ENCODE results near the gene CSH1. TPM values are rescaled to one million over a fixed set of nuclear protein-coding genes. Genes with fewer than 3 reads are reported as not detected.

Gene CSH1
- total RNA-seq, 2 donors from 2014 or later: not detected

GRCh38 chr17:63932721-63933120 is 36.3 kb upstream of the CSH1 start:
- intact Hi-C loops (cut with DNase I): no loop called here
- no peak overlapping the region for H3K27ac ChIP-seq

GRCh38 chr17:63931981-63932561 is 35.7 kb upstream of the CSH1 start, which contains the start of gene CD79B:
Gene CD79B (minus strand): TSS chr17:63932331. CDS start chr17:63932261, 70 bp downstream.
- 55 to 73% methylated on average over 13 to 19 of the region's 19 CpGs for WGBS, 2 donors
- no peak for DNase-seq
- intact Hi-C loops (cut with DNase I): no loop called here
- Histone ChIP-seq H3K36me3 (replicated peaks in 1 of 2; ENCODE audit: insufficient read depth in 1 of 2, low read depth in 2 of 2) (no peaks in the 10 kb centered on the region), H3K4me3 (no peak within 1 kb of the TSS), H3K4me1 (no peaks in the 10 kb centered on the region), H3K9me3 (no peaks in the 10 kb centered on the region), H3K27ac (no peak within 1 kb of the TSS), H3K27me3 (no peaks in the 10 kb centered on the region)
- TF ChIP-seq POLR2A (IDR thresholded peaks at IDR 0.05): no peak
- no peak for TF ChIP-seq CTCF (IDR thresholded peaks at IDR 0.05)
- ATAC-seq: no peak

More at GRCh38 chr17:63932721-63933120, 36.3 kb upstream of the CSH1 start:
- Histone ChIP-seq H3K27me3 (no peaks in the 10 kb centered on the region), H3K36me3 (replicated peaks in 1 of 2; ENCODE audit: insufficient read depth in 1 of 2, low read depth in 2 of 2) (no peaks in the 10 kb centered on the region), H3K4me3 (no peak overlapping the region), H3K9me3 (no peaks in the 10 kb centered on the region), H3K4me1 (no peaks in the 10 kb centered on the region)
- ATAC-seq (no peak), DNase-seq (no peak)
- no peak for TF ChIP-seq POLR2A (IDR thresholded peaks at IDR 0.05)
- no peak for TF ChIP-seq CTCF (IDR thresholded peaks at IDR 0.05)
- WGBS, 2 donors: 91 to 94% methylated on average over 2 to 4 of the region's 4 CpGs

GRCh38 chr17:63930951-63931575 is 34.7 kb upstream of the CSH1 start:
- peak in 3 of 4 donors; percentile 37 to 56 (median 42) for DNase-seq
- no peak overlapping the region for H3K4me3 ChIP-seq
- 60 to 84% methylated on average over 9 to 16 of the region's 16 CpGs for WGBS, 2 donors
- no peaks in the 10 kb centered on the region for H3K4me1 ChIP-seq
- ATAC-seq: peak; percentile 41
- no peaks in the 10 kb centered on the region for H3K27me3 ChIP-seq
- intact Hi-C loops (cut with DNase I): no loop called here
- H3K27ac ChIP-seq: no peak overlapping the region
- H3K9me3 ChIP-seq: no peaks in the 10 kb centered on the region
- TF ChIP-seq CTCF (IDR thresholded peaks at IDR 0.05) (no peak), POLR2A (IDR thresholded peaks at IDR 0.05) (no peak)
- no peaks in the 10 kb centered on the region for H3K36me3 ChIP-seq (replicated peaks in 1 of 2; ENCODE audit: insufficient read depth in 1 of 2, low read depth in 2 of 2)

GRCh38 chr17:63929860-63930766 is 33.7 kb upstream of the CSH1 start:
- ATAC-seq: peak; percentile 25
- H3K9me3 ChIP-seq: no peaks in the 10 kb centered on the region

More at GRCh38 chr17:63929860-63930766, 33.7 kb upstream of the CSH1 start:
- Histone ChIP-seq H3K4me3 (no peak overlapping the region), H3K27me3 (no peaks in the 10 kb centered on the region), H3K4me1 (no peaks in the 10 kb centered on the region), H3K27ac (no peak overlapping the region), H3K36me3 (replicated peaks in 1 of 2; ENCODE audit: insufficient read depth in 1 of 2, low read depth in 2 of 2) (no peaks in the 10 kb centered on the region)
- no peak for TF ChIP-seq POLR2A (IDR thresholded peaks at IDR 0.05)
- TF ChIP-seq CTCF (IDR thresholded peaks at IDR 0.05): no peak
- peak in 2 of 4 donors; percentile 10 to 22 for DNase-seq
- 66 to 84% methylated on average over 10 to 23 of the region's 24 CpGs for WGBS, 2 donors
- intact Hi-C loops (cut with DNase I): loop anchor here (10.0 kb wide), 1 partner anchor 355 kb away; no protein-coding TSS in a partner anchor

All from body of pancreas (tissue), 4 donors.